ENCODE measurements around the gene ESPNL. TPM values are rescaled to one million over a fixed set of nuclear protein-coding genes. Genes with fewer than 3 reads are reported as not detected.

The ESPNL gene
- polyA plus RNA-seq, 1 donor (not counting 4 experiments of a cell fraction or from before 2014, with no cell fraction given) = 0.16 TPM

- no peaks in the 10 kb centered on the region for H3K79me2 ChIP-seq (ENCODE audit: control insufficient read depth, insufficient read depth, low read length)
- DNase-seq (ENCODE audit: low read depth, low spot score) (no peak), FAIRE-seq (no peak)
- no peaks in the 10 kb centered on the region for H3K4me1 ChIP-seq (ENCODE audit: control insufficient read depth, extremely low read depth, insufficient read depth, low read length)
- H3K4me2 ChIP-seq (ENCODE audit: control insufficient read depth, extremely low read depth, insufficient read depth, low read depth, low read length) = no peak overlapping the region
- H3K9me1 ChIP-seq (ENCODE audit: control insufficient read depth, extremely low read depth, insufficient read depth, low read length) = no peaks in the 10 kb centered on the region
- no peaks in the 10 kb centered on the region for H3K27me3 ChIP-seq (ENCODE audit: control insufficient read depth, extremely low read depth, insufficient read depth, low read length)
- H4K20me1 ChIP-seq (ENCODE audit: control insufficient read depth, extremely low read depth, insufficient read depth, low read length) = no peaks in the 10 kb centered on the region
- TF ChIP-seq CTCF (optimal IDR thresholded peaks at IDR 0.05 in 1 of 3, IDR thresholded peaks at IDR 0.05 in 1 of 3, conservative IDR thresholded peaks at IDR 0.05 in 1 of 3; ENCODE audit: extremely low read depth in 1 of 3, insufficient read depth in 2 of 3, low read length in 3 of 3) (no peak), EZH2 (IDR thresholded peaks at IDR 0.05; ENCODE audit: low read length) (no peak)
- dilution Hi-C loops (cut with MboI; ENCODE audit: extremely low pct_ligation_motif_present, low sequenced_read_pairs) = no loop called here
- H3K9ac ChIP-seq (ENCODE audit: control insufficient read depth, extremely low read depth, insufficient read depth, low read length) = no peak overlapping the region
- H3K4me3 ChIP-seq (ENCODE audit: control insufficient read depth in 2 of 3, extremely low read depth in 1 of 3, insufficient read depth in 2 of 3, low read depth in 1 of 3, low read length in 3 of 3) = no peak overlapping the region
- H3K27ac ChIP-seq (ENCODE audit: control insufficient read depth, insufficient read depth, low read length) = no peak overlapping the region
- no peaks in the 10 kb centered on the region for H3K9me3 ChIP-seq (ENCODE audit: control insufficient read depth, low read depth, low read length)
- no peak overlapping the region for H2AFZ ChIP-seq (ENCODE audit: control insufficient read depth, low read length)
- no peaks in the 10 kb centered on the region for H3K36me3 ChIP-seq (ENCODE audit: control insufficient read depth in 2 of 2, extremely low read depth in 1 of 2, insufficient read depth in 2 of 2, low read length in 2 of 2)
Observed at GRCh38 chr2:238150686-238151085, 50.5 kb downstream of the ESPNL start.

GRCh38 chr2:238151205-238151604, 51.1 kb downstream of the ESPNL start:
- Histone ChIP-seq H3K27me3 (ENCODE audit: control insufficient read depth, extremely low read depth, insufficient read depth, low read length) (no peaks in the 10 kb centered on the region), H3K36me3 (ENCODE audit: control insufficient read depth in 2 of 2, extremely low read depth in 1 of 2, insufficient read depth in 2 of 2, low read length in 2 of 2) (no peaks in the 10 kb centered on the region), H3K27ac (ENCODE audit: control insufficient read depth, insufficient read depth, low read length) (no peak overlapping the region), H3K4me3 (ENCODE audit: control insufficient read depth in 2 of 3, extremely low read depth in 1 of 3, insufficient read depth in 2 of 3, low read depth in 1 of 3, low read length in 3 of 3) (no peak overlapping the region), H3K9ac (ENCODE audit: control insufficient read depth, extremely low read depth, insufficient read depth, low read length) (no peak overlapping the region), H4K20me1 (ENCODE audit: control insufficient read depth, extremely low read depth, insufficient read depth, low read length) (no peaks in the 10 kb centered on the region), H3K4me2 (ENCODE audit: control insufficient read depth, extremely low read depth, insufficient read depth, low read depth, low read length) (no peak overlapping the region), H2AFZ (ENCODE audit: control insufficient read depth, low read length) (no peak overlapping the region), H3K9me1 (ENCODE audit: control insufficient read depth, extremely low read depth, insufficient read depth, low read length) (no peaks in the 10 kb centered on the region), H3K79me2 (ENCODE audit: control insufficient read depth, insufficient read depth, low read length) (no peaks in the 10 kb centered on the region), H3K4me1 (ENCODE audit: control insufficient read depth, extremely low read depth, insufficient read depth, low read length) (no peaks in the 10 kb centered on the region), H3K9me3 (ENCODE audit: control insufficient read depth, low read depth, low read length) (no peaks in the 10 kb centered on the region)
- DNase-seq (ENCODE audit: low read depth, low spot score) (no peak), FAIRE-seq (no peak)
- dilution Hi-C loops (cut with MboI; ENCODE audit: extremely low pct_ligation_motif_present, low sequenced_read_pairs) = no loop called here
- TF ChIP-seq EZH2 (IDR thresholded peaks at IDR 0.05; ENCODE audit: low read length) (no peak), CTCF (optimal IDR thresholded peaks at IDR 0.05 in 1 of 3, IDR thresholded peaks at IDR 0.05 in 1 of 3, conservative IDR thresholded peaks at IDR 0.05 in 1 of 3; ENCODE audit: extremely low read depth in 1 of 3, insufficient read depth in 2 of 3, low read length in 3 of 3) (no peak)
